Heart left ventricle (tissue), 16 donors: ENCODE data around the gene NEU3. TPM values are rescaled to one million over a fixed set of nuclear protein-coding genes. Genes with fewer than 3 reads are reported as not detected.

Experiments
- ATAC-seq, 4 donors: fragments of 200-7000 bp; cut with Tn5 transposase; one replicate each; pipeline ENCODE4 v1.9.1; 2020 to 2022; ENCODE audit warnings: moderate library complexity in 4 of 4, mild to moderate bottlenecking in 3 of 4, moderate number of reproducible peaks in 1 of 4
- DNase-seq, 5 donors: peaks; one replicate each; pipeline ENCODE4 v3.0.0-alpha.2; 2020
- H3K27ac ChIP-seq, 12 donors: fragments of 200-600 bp; sonication (generic) in 4 of 12; one replicate each; pipeline versions ENCODE4 v1.5.0 to v1.8.0; 2016 to 2022; ENCODE audit warnings: mild to moderate bottlenecking in 2 of 12
- H3K27me3 ChIP-seq, 9 donors: fragments of 200-600 bp; sonication (generic) in 2 of 9; one replicate each; pipeline versions ENCODE4 v1.5.1 to v1.8.0; 2016 to 2022; ENCODE audit warnings: mild to moderate bottlenecking in 3 of 9
- H3K36me3 ChIP-seq, 9 donors: fragments of 200-600 bp; sonication (generic) in 2 of 9; one replicate each; pipeline versions ENCODE4 v1.5.0 to v1.8.0; 2018 to 2022; ENCODE audit warnings: mild to moderate bottlenecking in 2 of 9
- H3K4me1 ChIP-seq, 12 donors: fragments of 200-600 bp; sonication (generic) in 4 of 12; one replicate each; pipeline versions ENCODE4 v1.5.0 to v1.8.0; 2016 to 2022; ENCODE audit warnings: mild to moderate bottlenecking in 3 of 12
- H3K4me3 ChIP-seq, 12 donors: fragments of 200-600 bp; sonication (generic) in 4 of 12; one replicate each; pipeline versions ENCODE4 v1.5.0 to v1.8.0; 2017 to 2022; ENCODE audit warnings: mild to moderate bottlenecking in 9 of 12, moderate library complexity in 4 of 12
- H3K9me3 ChIP-seq, 12 donors: fragments of 200-600 bp; sonication (generic) in 4 of 12; one replicate each; pipeline versions ENCODE4 v1.5.0 to v1.8.0; 2016 to 2022; ENCODE audit warnings: mild to moderate bottlenecking in 1 of 12
- POLR2A ChIP-seq, 2 donors: fragments of 450-650 bp; IDR thresholded peaks; one replicate each; pipeline ENCODE4 v1.6.1; 2017; ENCODE audit warnings: antibody characterized with exemption in 2 of 2, mild to moderate bottlenecking in 2 of 2, moderate library complexity in 2 of 2
- WGBS, 4 donors: extraction: QIAGEN DNeasy Blood & Tissue Kit in 2 of 4; methylation state at CpG; one replicate each; pipeline versions ENCODE4 v1.1.5 to v1.1.7; 2013 to 2018; 5-methylcytosine and 5-hydroxymethylcytosine counted together
- intact Hi-C, 10 donors: fragments of 100-400 bp; cut with DNase I; formaldehyde crosslinking; loops; one replicate each; pipeline versions ENCODE4 v1.11.1 to v1.14.2; 2022
- polyA plus RNA-seq, 2 donors: library from polyadenylated mRNA; stranded (reverse); fragments of 200-250 nt; gene quantifications; one replicate each; pipeline ENCODE4 v1.2.3, GENCODE V29; 2013
- total RNA-seq, 9 donors: library from RNA; depleted of rRNA in 2 of 9; stranded (reverse); fragments of >200 nt in 2 of 9; fragmentation: NEBNext Ultra II Directional in 3 of 9; extraction: Animal tissue kit (Norgen Biotek cat#: 25700) in 3 of 9; gene quantifications; one replicate each; pipeline versions ENCODE4 v1.1.0 to v1.2.4, GENCODE V29; 2016 to 2023
- TF ChIP-seq, protein P1 (sequence below), 12 donors: fragments of 200-600 bp; sonication (generic) in 4 of 12; IDR thresholded peaks; one replicate each; pipeline versions ENCODE4 v1.5.0 to v1.8.0; 2018 to 2022; ENCODE audit warnings: antibody characterized with exemption in 12 of 12, mild to moderate bottlenecking in 5 of 12
- donor health status: ischemic (EF 13 %, LVEDD 7.1; RV severe dilation, severe dysfunction).
- donor health status: healthy with polysubstance abuse.
- donor health status: DM: no; HTN: yes; CAD: no.
- donor health status: DM: no; HTN: no; CAD: no.
- donor health status: ischemic (EF 25% LVEDD 6.9; RV normal size, moderate dysfunction).
- donor health status: ischemic (EF 25% LVEDD 5.7; RV mildly dilated, moderate dysfunction).
- donor health status: healthy.
- donor health status: DM: yes; HTN: yes; CAD: no.
- donor health status: ischemic (EF 35%, LVEDD 5.7; RV mildly dilated, moderate dysfunction).
- donor health status: nonischemic (EF 11% LVEDD 7.7; RV severe dilation, severe dysfunction).
- donor health status: DM: yes; HTN: yes; CAD: no.
- donor health status: PGD.
- donor health status: ischemic (EF 29% LVEDD 5.4; RV normal size, mild dysfunction).
- donor health status: nonischemic (EF 23%, LVEDD 6.1; RV moderate dilation, normal function).

NEU3 gene
- total and polyA plus RNA-seq, 11 donors = 5.1 to 16.6 (median 7.7) TPM

DNA sequence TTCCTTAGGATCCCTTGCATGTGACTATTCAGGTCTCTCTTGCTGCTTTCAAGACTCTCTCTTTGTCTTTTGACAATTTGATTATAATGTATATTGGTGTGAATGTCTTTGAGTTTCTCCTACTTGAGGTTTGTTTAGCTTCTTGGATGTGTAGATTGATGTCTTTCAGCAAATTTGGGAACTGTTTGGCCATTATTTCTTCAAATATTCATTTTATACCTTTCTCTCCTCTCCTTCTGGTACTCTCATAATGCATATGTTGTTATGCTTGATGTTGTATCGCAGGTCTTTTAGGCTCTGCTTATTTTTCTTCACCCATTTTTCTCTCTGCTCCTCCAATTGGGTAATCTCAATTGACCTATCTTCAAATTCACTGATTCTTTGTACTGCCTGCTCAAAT is 63.7 kb downstream of the NEU3 start:
- intact Hi-C loops = no loop called here
- DNase-seq (no peak), ATAC-seq (no peak)
- peaks cover 0 to 30% (median 10%) of the 10 kb centered on the region in 12 donors for H3K9me3 ChIP-seq
- H3K36me3 ChIP-seq = no peaks in the 10 kb centered on the region
- no peak overlapping the region for H3K27ac ChIP-seq
- TF ChIP-seq, protein P1, sequence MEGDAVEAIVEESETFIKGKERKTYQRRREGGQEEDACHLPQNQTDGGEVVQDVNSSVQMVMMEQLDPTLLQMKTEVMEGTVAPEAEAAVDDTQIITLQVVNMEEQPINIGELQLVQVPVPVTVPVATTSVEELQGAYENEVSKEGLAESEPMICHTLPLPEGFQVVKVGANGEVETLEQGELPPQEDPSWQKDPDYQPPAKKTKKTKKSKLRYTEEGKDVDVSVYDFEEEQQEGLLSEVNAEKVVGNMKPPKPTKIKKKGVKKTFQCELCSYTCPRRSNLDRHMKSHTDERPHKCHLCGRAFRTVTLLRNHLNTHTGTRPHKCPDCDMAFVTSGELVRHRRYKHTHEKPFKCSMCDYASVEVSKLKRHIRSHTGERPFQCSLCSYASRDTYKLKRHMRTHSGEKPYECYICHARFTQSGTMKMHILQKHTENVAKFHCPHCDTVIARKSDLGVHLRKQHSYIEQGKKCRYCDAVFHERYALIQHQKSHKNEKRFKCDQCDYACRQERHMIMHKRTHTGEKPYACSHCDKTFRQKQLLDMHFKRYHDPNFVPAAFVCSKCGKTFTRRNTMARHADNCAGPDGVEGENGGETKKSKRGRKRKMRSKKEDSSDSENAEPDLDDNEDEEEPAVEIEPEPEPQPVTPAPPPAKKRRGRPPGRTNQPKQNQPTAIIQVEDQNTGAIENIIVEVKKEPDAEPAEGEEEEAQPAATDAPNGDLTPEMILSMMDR (IDR thresholded peaks at IDR 0.05) = no peak
- no peak for TF ChIP-seq POLR2A (IDR thresholded peaks at IDR 0.05)
- no peaks in the 10 kb centered on the region for H3K27me3 ChIP-seq
- no peaks in the 10 kb centered on the region for H3K4me1 ChIP-seq
- WGBS, 4 donors = 46 to 96% (median 88%) methylated on average over 1 of the region's 1 CpG
- no peak overlapping the region for H3K4me3 ChIP-seq

DNA sequence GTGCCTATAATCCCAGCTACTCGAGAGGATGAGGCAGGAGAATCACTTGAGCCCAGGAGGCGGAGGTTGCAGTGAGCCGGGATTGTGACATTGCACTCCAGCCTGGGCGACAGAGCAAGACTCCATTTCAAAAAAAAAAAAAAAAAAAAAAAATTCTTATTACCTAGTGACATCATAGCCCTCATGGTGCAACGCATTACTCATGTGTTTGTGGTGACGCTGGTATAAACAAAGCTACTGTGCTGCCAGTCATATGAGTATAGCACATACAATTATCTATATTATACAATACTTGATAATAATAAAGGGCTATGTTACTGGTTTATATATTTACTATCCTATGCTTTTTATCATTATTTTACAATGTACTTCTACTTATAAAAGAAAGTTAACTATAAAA is 66.8 kb downstream of the NEU3 start:
- no peak for DNase-seq
- TF ChIP-seq POLR2A (IDR thresholded peaks at IDR 0.05) = no peak
- TF ChIP-seq, protein P1 (IDR thresholded peaks at IDR 0.05) = no peak
- Histone ChIP-seq H3K9me3 (peaks cover 0 to 25% (median 10%) of the 10 kb centered on the region in 12 donors), H3K4me1 (no peaks in the 10 kb centered on the region), H3K4me3 (no peak overlapping the region), H3K27ac (no peak overlapping the region), H3K27me3 (no peaks in the 10 kb centered on the region), H3K36me3 (no peaks in the 10 kb centered on the region)
- intact Hi-C loops = no loop called here
- 81 to 91% (median 86%) methylated on average over 6 of the region's 6 CpGs for WGBS, 4 donors
- no peak for ATAC-seq

DNA sequence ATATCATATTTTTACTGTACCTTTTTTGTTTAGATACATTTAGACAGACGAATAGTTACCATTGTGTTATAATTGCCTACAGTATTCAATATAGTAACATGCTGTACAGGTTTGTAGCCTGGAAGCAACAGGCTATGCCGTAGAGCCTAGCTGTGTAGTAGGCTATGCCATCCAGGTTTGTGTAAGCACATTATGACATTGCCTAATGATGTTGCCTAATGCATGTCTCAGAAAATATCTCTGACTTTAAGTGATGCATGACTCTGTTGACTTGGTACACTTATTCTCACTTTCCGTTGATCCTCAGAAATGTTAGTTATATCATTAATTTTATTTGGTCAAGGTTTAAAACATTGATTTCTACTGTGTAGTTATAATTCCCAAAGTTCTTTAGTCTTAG is 68.1 kb downstream of the NEU3 start:
- DNase-seq (no peak), ATAC-seq (no peak)
- TF ChIP-seq POLR2A (IDR thresholded peaks at IDR 0.05) = no peak
- TF ChIP-seq, protein P1 (IDR thresholded peaks at IDR 0.05) = no peak
- no peaks in the 10 kb centered on the region for H3K27me3 ChIP-seq
- H3K4me3 ChIP-seq = no peak overlapping the region
- H3K36me3 ChIP-seq = no peaks in the 10 kb centered on the region
- 59 to 91% (median 82%) methylated on average over 3 of the region's 3 CpGs for WGBS, 4 donors
- no peak overlapping the region for H3K27ac ChIP-seq
- H3K9me3 ChIP-seq = peaks cover 0 to 17% (median 10%) of the 10 kb centered on the region in 12 donors
- intact Hi-C loops = no loop called here
- no peaks in the 10 kb centered on the region for H3K4me1 ChIP-seq

DNA sequence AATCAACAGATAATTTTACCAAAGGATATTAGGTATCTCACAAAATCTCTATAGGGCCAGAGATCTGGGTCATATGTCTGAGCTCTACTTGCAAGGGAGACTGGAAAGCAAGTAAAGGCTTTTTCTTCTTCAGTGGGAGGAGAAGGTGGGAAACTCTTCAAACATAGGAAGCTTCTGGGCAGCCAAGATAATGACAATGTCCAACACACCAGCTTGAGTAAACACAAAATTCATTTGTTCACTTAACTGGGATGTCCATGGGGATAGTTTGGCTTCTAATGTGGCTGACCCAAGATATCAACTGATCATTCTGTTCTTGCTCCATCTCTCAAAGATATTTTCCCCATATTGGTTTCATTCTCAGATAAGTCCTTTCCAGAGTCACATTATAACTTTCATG is 70.6 kb downstream of the NEU3 start:
- peaks cover 0 to 4% (median 0%) of the 10 kb centered on the region in 9 donors for H3K27me3 ChIP-seq
- no peak for DNase-seq
- no peaks in the 10 kb centered on the region for H3K4me1 ChIP-seq
- no peak for ATAC-seq
- no peak overlapping the region for H3K27ac ChIP-seq
- H3K9me3 ChIP-seq = no peaks in the 10 kb centered on the region
- intact Hi-C loops = no loop called here
- no peaks in the 10 kb centered on the region for H3K36me3 ChIP-seq
- TF ChIP-seq, protein P1 (IDR thresholded peaks at IDR 0.05) = no peak
- TF ChIP-seq POLR2A (IDR thresholded peaks at IDR 0.05) = no peak
- no peak overlapping the region for H3K4me3 ChIP-seq
